GM12892 (cell line): ENCODE measurements around the gene TYW1B.
"Not testable (repeated sequence)": the region's sequence is repeated elsewhere in the genome, so short reads cannot be mapped to it uniquely, and the experiment has no call there.

ENCODE experiments used
- POLR2A ChIP-seq: IDR thresholded peaks from 2 replicates; pipeline ENCODE4 v1.6.1; 2011; ENCODE audit warnings: low read depth, low read length, control low read depth
- POLR2AphosphoS5 ChIP-seq: IDR thresholded peaks from 2 replicates; pipeline ENCODE4 v1.6.1; 2011; ENCODE audit warnings: low read depth, low read length, control low read depth

DNA sequence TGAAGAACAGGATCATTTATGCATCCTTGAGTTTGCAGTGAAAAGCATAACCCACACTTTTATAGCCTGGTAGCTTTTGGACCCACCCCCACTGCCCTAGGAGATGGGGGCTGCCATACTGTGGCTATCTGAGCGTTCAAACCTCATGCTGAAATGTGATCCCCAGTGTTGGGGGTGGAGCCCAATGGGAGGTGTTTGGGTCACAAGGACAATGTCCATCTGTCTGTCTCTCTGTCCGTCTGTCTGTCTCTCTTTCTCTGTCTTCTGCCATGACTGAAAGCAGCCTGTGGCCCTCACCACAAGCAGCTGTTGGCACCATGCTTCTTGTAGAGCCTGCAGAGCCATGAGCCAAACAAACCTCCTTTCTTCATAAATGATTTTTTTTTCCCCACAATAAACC, 207.1 kb downstream of the TYW1B start:
- TF ChIP-seq POLR2A, POLR2AphosphoS5: not testable (repeated sequence)
